H1 (cell line): ENCODE data around the gene QRICH2.

ENCODE experiments used
- CTCF ChIP-seq, 3 experiments: IDR thresholded peaks; 1 replicate in 2 of 3; 2 replicates in 1 of 3; pipeline versions ENCODE4 v1.5.1 to v1.6.1; 2011; ENCODE audit warnings: low read length in 3 of 3, mild to moderate bottlenecking in 3 of 3, inconsistent platforms in 2 of 3, low read depth in 1 of 3, moderate library complexity in 1 of 3; ENCODE audit not compliant: insufficient read depth in 1 of 3; ENCODE audit errors: control extremely low read depth in 1 of 3
- MAX ChIP-seq: IDR thresholded peaks from 2 replicates; pipeline ENCODE4 v1.6.1; 2012; ENCODE audit warnings: inconsistent platforms
- POLR2A ChIP-seq, 2 experiments: IDR thresholded peaks; 1 replicate in 1 of 2; 2 replicates in 1 of 2; pipeline ENCODE4 v1.6.1; 2011; ENCODE audit warnings: low read depth in 2 of 2, low read length in 2 of 2, mild to moderate bottlenecking in 2 of 2; ENCODE audit errors: control extremely low read depth in 1 of 2
- SIX5 ChIP-seq: IDR thresholded peaks from 2 replicates; pipeline ENCODE4 v1.6.1; 2011; ENCODE audit warnings: mild to moderate bottlenecking, low read depth, low read length
- SUZ12 ChIP-seq: fragments of 200-600 bp; sonication (generic); IDR thresholded peaks from 2 replicates; pipeline ENCODE4 v1.6.1; 2012; ENCODE audit warnings: mild to moderate bottlenecking, inconsistent platforms, low read length, moderate library complexity, mixed read lengths

- TF ChIP-seq SUZ12 (no peak), SIX5 (no peak), POLR2A (IDR thresholded peaks at IDR 0.05; ENCODE audit: control extremely low read depth in 1 of 2, low read depth in 2 of 2, low read length in 2 of 2) (no peak), CTCF (IDR thresholded peaks at IDR 0.05; ENCODE audit: control extremely low read depth in 1 of 3, insufficient read depth in 1 of 3, low read depth in 1 of 3, low read length in 3 of 3) (no peak), MAX (no peak)
Observed at GRCh38 chr17:76255801-76256429, 52.2 kb downstream of the QRICH2 start.
